Liver (tissue), 3 donors: ENCODE data around the gene CDC42BPA.

ENCODE experiments used
- EGR1 ChIP-seq, 2 donors: IDR thresholded peaks; 2 replicates each; pipeline ENCODE4 v1.6.1; 2016 to 2018; ENCODE audit warnings: antibody characterized with exemption in 2 of 2, low read depth in 2 of 2
- FOXA1 ChIP-seq: IDR thresholded peaks from 2 replicates; pipeline ENCODE4 v1.6.1; 2016; ENCODE audit warnings: antibody characterized with exemption
- JUND ChIP-seq, 2 donors: IDR thresholded peaks; 2 replicates each; pipeline ENCODE4 v1.6.1; 2016; ENCODE audit warnings: antibody characterized with exemption in 2 of 2
- RAD21 ChIP-seq, 2 donors: IDR thresholded peaks; 2 replicates each; pipeline ENCODE4 v1.6.1; 2016; ENCODE audit warnings: antibody characterized with exemption in 2 of 2, mild to moderate bottlenecking in 2 of 2
- TF ChIP-seq, protein P1 (sequence below): fragments of 150-350 bp; IDR thresholded peaks from 2 replicates; pipeline ENCODE4 v1.5.1; 2017; ENCODE audit warnings: improper control_type of control experiment, low read depth, low read length; ENCODE audit not compliant: missing input control
- TF ChIP-seq, protein P2 (sequence below): IDR thresholded peaks from 2 replicates; pipeline ENCODE4 v1.6.1; 2016; ENCODE audit warnings: antibody characterized with exemption
- TF ChIP-seq, protein P3 (sequence below): IDR thresholded peaks from 2 replicates; pipeline ENCODE4 v1.6.1; 2016; ENCODE audit warnings: antibody characterized with exemption, mild to moderate bottlenecking
- donor health status: healthy.
- donor health status: healthy.

DNA sequence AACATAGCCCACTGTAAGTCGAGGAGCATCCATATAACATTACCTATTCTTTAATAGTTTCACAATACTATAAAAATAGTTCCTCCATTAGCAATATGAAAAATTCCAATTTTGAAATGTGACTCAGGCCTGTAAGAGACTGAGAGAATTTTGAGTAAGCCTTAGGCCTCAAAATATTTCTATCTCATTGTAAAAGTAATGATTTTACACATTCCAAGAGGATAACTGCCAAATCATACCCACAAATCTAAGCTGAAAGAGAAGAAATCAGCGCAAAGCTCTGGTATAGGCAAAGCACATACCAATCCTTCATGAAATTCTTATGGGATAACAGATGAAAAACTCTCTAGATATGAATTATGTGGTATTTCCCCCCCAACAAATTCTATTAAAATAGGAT, 144.1 kb downstream of the CDC42BPA start:
- TF ChIP-seq, protein P1, sequence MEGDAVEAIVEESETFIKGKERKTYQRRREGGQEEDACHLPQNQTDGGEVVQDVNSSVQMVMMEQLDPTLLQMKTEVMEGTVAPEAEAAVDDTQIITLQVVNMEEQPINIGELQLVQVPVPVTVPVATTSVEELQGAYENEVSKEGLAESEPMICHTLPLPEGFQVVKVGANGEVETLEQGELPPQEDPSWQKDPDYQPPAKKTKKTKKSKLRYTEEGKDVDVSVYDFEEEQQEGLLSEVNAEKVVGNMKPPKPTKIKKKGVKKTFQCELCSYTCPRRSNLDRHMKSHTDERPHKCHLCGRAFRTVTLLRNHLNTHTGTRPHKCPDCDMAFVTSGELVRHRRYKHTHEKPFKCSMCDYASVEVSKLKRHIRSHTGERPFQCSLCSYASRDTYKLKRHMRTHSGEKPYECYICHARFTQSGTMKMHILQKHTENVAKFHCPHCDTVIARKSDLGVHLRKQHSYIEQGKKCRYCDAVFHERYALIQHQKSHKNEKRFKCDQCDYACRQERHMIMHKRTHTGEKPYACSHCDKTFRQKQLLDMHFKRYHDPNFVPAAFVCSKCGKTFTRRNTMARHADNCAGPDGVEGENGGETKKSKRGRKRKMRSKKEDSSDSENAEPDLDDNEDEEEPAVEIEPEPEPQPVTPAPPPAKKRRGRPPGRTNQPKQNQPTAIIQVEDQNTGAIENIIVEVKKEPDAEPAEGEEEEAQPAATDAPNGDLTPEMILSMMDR: no peak
- TF ChIP-seq RAD21 (IDR thresholded peaks at IDR 0.05) (no peak), JUND (IDR thresholded peaks at IDR 0.05) (no peak), FOXA1 (no peak), EGR1 (IDR thresholded peaks at IDR 0.05; ENCODE audit: low read depth in 2 of 2) (no peak)
- TF ChIP-seq, protein P2, sequence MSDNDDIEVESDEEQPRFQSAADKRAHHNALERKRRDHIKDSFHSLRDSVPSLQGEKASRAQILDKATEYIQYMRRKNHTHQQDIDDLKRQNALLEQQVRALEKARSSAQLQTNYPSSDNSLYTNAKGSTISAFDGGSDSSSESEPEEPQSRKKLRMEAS: no peak
- TF ChIP-seq, protein P3, sequence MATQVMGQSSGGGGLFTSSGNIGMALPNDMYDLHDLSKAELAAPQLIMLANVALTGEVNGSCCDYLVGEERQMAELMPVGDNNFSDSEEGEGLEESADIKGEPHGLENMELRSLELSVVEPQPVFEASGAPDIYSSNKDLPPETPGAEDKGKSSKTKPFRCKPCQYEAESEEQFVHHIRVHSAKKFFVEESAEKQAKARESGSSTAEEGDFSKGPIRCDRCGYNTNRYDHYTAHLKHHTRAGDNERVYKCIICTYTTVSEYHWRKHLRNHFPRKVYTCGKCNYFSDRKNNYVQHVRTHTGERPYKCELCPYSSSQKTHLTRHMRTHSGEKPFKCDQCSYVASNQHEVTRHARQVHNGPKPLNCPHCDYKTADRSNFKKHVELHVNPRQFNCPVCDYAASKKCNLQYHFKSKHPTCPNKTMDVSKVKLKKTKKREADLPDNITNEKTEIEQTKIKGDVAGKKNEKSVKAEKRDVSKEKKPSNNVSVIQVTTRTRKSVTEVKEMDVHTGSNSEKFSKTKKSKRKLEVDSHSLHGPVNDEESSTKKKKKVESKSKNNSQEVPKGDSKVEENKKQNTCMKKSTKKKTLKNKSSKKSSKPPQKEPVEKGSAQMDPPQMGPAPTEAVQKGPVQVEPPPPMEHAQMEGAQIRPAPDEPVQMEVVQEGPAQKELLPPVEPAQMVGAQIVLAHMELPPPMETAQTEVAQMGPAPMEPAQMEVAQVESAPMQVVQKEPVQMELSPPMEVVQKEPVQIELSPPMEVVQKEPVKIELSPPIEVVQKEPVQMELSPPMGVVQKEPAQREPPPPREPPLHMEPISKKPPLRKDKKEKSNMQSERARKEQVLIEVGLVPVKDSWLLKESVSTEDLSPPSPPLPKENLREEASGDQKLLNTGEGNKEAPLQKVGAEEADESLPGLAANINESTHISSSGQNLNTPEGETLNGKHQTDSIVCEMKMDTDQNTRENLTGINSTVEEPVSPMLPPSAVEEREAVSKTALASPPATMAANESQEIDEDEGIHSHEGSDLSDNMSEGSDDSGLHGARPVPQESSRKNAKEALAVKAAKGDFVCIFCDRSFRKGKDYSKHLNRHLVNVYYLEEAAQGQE: no peak
